GM12864 (cell line): ENCODE measurements around the gene SEMA4D.
A peak's percentile ranks its signal among the peaks of the same experiment; 100 is the strongest.

ENCODE experiments used
- DNase-seq: peaks from one replicate; pipeline ENCODE4 v3.0.0-alpha.2; 2011; ENCODE audit warnings: low read depth
- H3K4me3 ChIP-seq: 2 replicates; pipeline ENCODE4 v1.5.1; 2011; ENCODE audit warnings: mild to moderate bottlenecking, low read depth, low read length, control low read depth
- CTCF ChIP-seq: IDR thresholded peaks from 2 replicates; pipeline ENCODE4 v1.5.1; 2011; ENCODE audit warnings: low read depth, mild to moderate bottlenecking, moderate library complexity, low read length, control low read depth, inconsistent platforms; ENCODE audit errors: missing control alignments

The SEMA4D gene

GRCh38 chr9:89426384-89426961 lies 71.4 kb downstream of the SEMA4D start:
- TF ChIP-seq CTCF, result no peak
- H3K4me3 ChIP-seq, result peak overlapping the region; percentile 39; the same call in 1 of the 2 replicates
- DNase-seq, result peak; percentile 92

DNA sequence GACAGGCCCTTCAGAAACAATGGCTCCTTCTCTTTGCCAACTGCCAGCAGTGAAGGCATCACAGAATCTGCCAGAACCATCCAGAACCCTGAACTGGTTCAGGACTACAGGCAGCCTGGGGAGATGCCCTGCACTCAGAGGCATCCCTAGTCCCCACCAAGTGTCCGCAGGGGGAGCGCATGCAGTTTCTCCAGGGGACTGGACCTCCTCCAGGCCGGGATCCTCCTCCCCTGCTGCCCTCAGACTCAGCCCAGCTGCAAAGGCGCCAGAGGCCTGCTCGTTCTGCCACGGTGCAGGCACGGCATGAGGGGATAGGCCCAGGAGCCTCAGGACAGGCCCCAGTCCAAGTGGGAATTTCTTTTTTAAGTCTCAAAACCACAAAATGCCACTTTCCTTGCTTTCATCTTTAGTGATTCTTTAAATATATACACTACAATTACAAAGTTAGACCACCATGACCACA lies 72.0 kb downstream of the SEMA4D start:
- DNase-seq, result no peak
- H3K4me3 ChIP-seq, result peak overlapping the region; percentile 39

GRCh38 chr9:89425024-89425805 lies 72.7 kb downstream of the SEMA4D start:
- DNase-seq, result no peak
- TF ChIP-seq CTCF, result no peak
- H3K4me3 ChIP-seq, result peak overlapping the region; percentile 39

More for the DNA sequence above, 72.0 kb downstream of the SEMA4D start:
- no peak for TF ChIP-seq CTCF

GRCh38 chr9:89422151-89422975 lies 75.5 kb downstream of the SEMA4D start:
- DNase-seq, result no peak
- TF ChIP-seq CTCF, result no peak
- no peak overlapping the region for H3K4me3 ChIP-seq

GRCh38 chr9:89421595-89421994 lies 76.3 kb downstream of the SEMA4D start:
- TF ChIP-seq CTCF, result no peak
- DNase-seq, result no peak
- H3K4me3 ChIP-seq, result no peak overlapping the region

- no peak for TF ChIP-seq CTCF
- H3K4me3 ChIP-seq, result no peak overlapping the region
- no peak for DNase-seq
These were observed 77.3 kb downstream of the SEMA4D start for GRCh38 chr9:89420397-89421178.
